AG09309 (cell line): ENCODE results near the gene NEDD4.
"Not testable (repeated sequence)": the region's sequence is repeated elsewhere in the genome, so short reads cannot be mapped to it uniquely, and the experiment has no call there.

Experiments
- DNase-seq: peaks from one replicate; pipeline ENCODE4 v3.0.0-alpha.2; 2010; ENCODE audit warnings: low read depth
- H3K4me3 ChIP-seq: 2 replicates; pipeline ENCODE4 v1.5.1; 2011; ENCODE audit warnings: mild to moderate bottlenecking, low read depth, low read length, moderate library complexity; ENCODE audit not compliant: control insufficient read depth
- CTCF ChIP-seq: IDR thresholded peaks from 2 replicates; pipeline ENCODE4 v1.5.1; 2011; ENCODE audit warnings: mild to moderate bottlenecking, low read depth, low read length, inconsistent platforms; ENCODE audit not compliant: insufficient read depth, control insufficient read depth; ENCODE audit errors: missing control alignments

NEDD4 gene

GRCh38 chr15:55872471-55872870 lies 120.9 kb downstream of the NEDD4 start:
- no peak for DNase-seq
- no peak overlapping the region for H3K4me3 ChIP-seq
- TF ChIP-seq CTCF: no peak

- DNase-seq: no peak
- no peak overlapping the region for H3K4me3 ChIP-seq
These were observed 123.8 kb downstream of the NEDD4 start for GRCh38 chr15:55869660-55870059.

GRCh38 chr15:55868707-55869106 lies 124.7 kb downstream of the NEDD4 start:
- no peak for DNase-seq
- H3K4me3 ChIP-seq: no peak overlapping the region
- TF ChIP-seq CTCF: no peak

More at GRCh38 chr15:55869660-55870059, 123.8 kb downstream of the NEDD4 start:
- TF ChIP-seq CTCF: no peak

GRCh38 chr15:55868291-55868690 lies 125.1 kb downstream of the NEDD4 start:
- not testable (repeated sequence) for H3K4me3 ChIP-seq, DNase-seq

GRCh38 chr15:55863911-55864310 lies 129.5 kb downstream of the NEDD4 start:
- no peak for DNase-seq
- TF ChIP-seq CTCF: no peak
- no peak overlapping the region for H3K4me3 ChIP-seq

GRCh38 chr15:55861115-55861514 lies 132.3 kb downstream of the NEDD4 start:
- no peak overlapping the region for H3K4me3 ChIP-seq
- TF ChIP-seq CTCF: no peak
- DNase-seq: no peak

GRCh38 chr15:55860468-55860867 lies 132.9 kb downstream of the NEDD4 start:
- H3K4me3 ChIP-seq: no peak overlapping the region
- no peak for TF ChIP-seq CTCF

More at GRCh38 chr15:55860468-55860867, 132.9 kb downstream of the NEDD4 start:
- DNase-seq: no peak
